Lung (tissue), 12 donors: ENCODE measurements around the gene RASAL1. TPM values are rescaled to one million over a fixed set of nuclear protein-coding genes. Genes with fewer than 3 reads are reported as not detected.

Experiments
- ATAC-seq: fragments of 200-7000 bp; cut with Tn5 transposase; one replicate; pipeline ENCODE4 v1.9.1; 2020; ENCODE audit warnings: moderate number of reproducible peaks; ENCODE audit not compliant: insufficient read depth, low FRiP score
- DNase-seq, 3 donors: peaks; one replicate each; pipeline ENCODE4 v3.0.0-alpha.2; 2013 to 2017
- H3K27ac ChIP-seq, 2 donors: one replicate each; pipeline ENCODE4 v1.5.1; 2013; ENCODE audit warnings: mild to moderate bottlenecking in 2 of 2, moderate library complexity in 2 of 2, control low read depth in 1 of 2, inconsistent platforms in 1 of 2, low read depth in 1 of 2, low read length in 1 of 2
- H3K27me3 ChIP-seq, 3 donors: one replicate each; pipeline ENCODE4 v1.5.1; 2013; ENCODE audit warnings: low read length in 2 of 3; ENCODE audit not compliant: control insufficient read depth in 3 of 3, insufficient read depth in 3 of 3
- H3K36me3 ChIP-seq, 4 donors: one replicate each; pipeline ENCODE4 v1.5.1; 2013; ENCODE audit warnings: low read length in 4 of 4, mild to moderate bottlenecking in 1 of 4, moderate library complexity in 1 of 4; ENCODE audit not compliant: control insufficient read depth in 4 of 4, insufficient read depth in 4 of 4
- H3K4me1 ChIP-seq, 5 donors: one replicate each; pipeline ENCODE4 v1.5.1; 2013; ENCODE audit warnings: low read length in 5 of 5, mild to moderate bottlenecking in 2 of 5, moderate library complexity in 1 of 5; ENCODE audit not compliant: control insufficient read depth in 5 of 5, insufficient read depth in 5 of 5
- H3K4me3 ChIP-seq: one replicate; pipeline ENCODE4 v1.5.1; 2013; ENCODE audit warnings: mild to moderate bottlenecking, control low read depth, moderate library complexity
- H3K9ac ChIP-seq, 2 donors: one replicate each; pipeline ENCODE4 v1.5.1; 2013; ENCODE audit warnings: low read length in 2 of 2, control low read depth in 1 of 2; ENCODE audit not compliant: insufficient read depth in 1 of 2
- H3K9me3 ChIP-seq, 4 donors: one replicate each; pipeline ENCODE4 v1.5.1; 2013; ENCODE audit warnings: low read length in 3 of 4, mild to moderate bottlenecking in 1 of 4, moderate library complexity in 1 of 4; ENCODE audit not compliant: control insufficient read depth in 4 of 4, insufficient read depth in 3 of 4
- CTCF ChIP-seq: IDR thresholded peaks from 2 replicates; pipeline ENCODE4 v1.5.1; 2012; ENCODE audit warnings: mild to moderate bottlenecking; ENCODE audit errors: control extremely low read depth, extremely low read depth
- WGBS, 2 donors: extraction: QIAGEN DNeasy Blood & Tissue Kit; methylation state at CpG; one replicate each; pipeline ENCODE4 v1.1.7; 2013; 5-methylcytosine and 5-hydroxymethylcytosine counted together
- polyA plus RNA-seq, 2 donors: library from polyadenylated mRNA; stranded (reverse); fragments of 200-250 nt; gene quantifications; one replicate each; pipeline ENCODE4 v1.2.1, GENCODE V29; 2013
- total RNA-seq, 2 donors: library from RNA; depleted of rRNA in 1 of 2; stranded (reverse); fragments of >200 nt in 1 of 2; gene quantifications; one replicate each; pipeline ENCODE4 v1.2.1, GENCODE V29; 2014 to 2021
- donor health status: control.
- donor health status: control.
- donor health status: Bipolar disorder and iron deficiency.
- donor health status: healthy.
- donor health status: DM: yes; HTN: yes; CAD: no.

RASAL1 gene
- total and polyA plus RNA-seq, 4 donors = 0.09 to 1.8 (median 0.62) TPM

GRCh38 chr12:113155646-113156045 is 20.1 kb upstream of the RASAL1 start:
- no peak for TF ChIP-seq CTCF
- H3K9ac ChIP-seq = no peak overlapping the region
- H3K9me3 ChIP-seq = peaks cover 0 to 6% (median 0%) of the 10 kb centered on the region in 4 donors
- H3K36me3 ChIP-seq = peaks cover 17 to 34% (median 18%) of the 10 kb centered on the region in 4 donors
- H3K4me1 ChIP-seq = peaks cover 0 to 10% (median 0%) of the 10 kb centered on the region in 5 donors
- peaks cover 0 to 38% (median 31%) of the 10 kb centered on the region in 3 donors for H3K27me3 ChIP-seq
- DNase-seq = no peak
- no peak for ATAC-seq
- 25 to 43% methylated on average over 7 of the region's 7 CpGs for WGBS, 2 donors
- no peak overlapping the region for H3K27ac ChIP-seq
- H3K4me3 ChIP-seq = no peak overlapping the region

GRCh38 chr12:113155060-113155459 is 19.5 kb upstream of the RASAL1 start:
- Histone ChIP-seq H3K4me1 (peaks cover 0 to 10% (median 0%) of the 10 kb centered on the region in 5 donors), H3K9me3 (peaks cover 0 to 6% (median 0%) of the 10 kb centered on the region in 4 donors), H3K36me3 (peaks cover 11 to 28% (median 13%) of the 10 kb centered on the region in 4 donors), H3K9ac (no peak overlapping the region), H3K27me3 (peaks cover 0 to 38% (median 31%) of the 10 kb centered on the region in 3 donors), H3K27ac (no peak overlapping the region), H3K4me3 (no peak overlapping the region)
- ATAC-seq = no peak
- no peak for TF ChIP-seq CTCF
- 67 to 75% methylated on average over 12 of the region's 12 CpGs for WGBS, 2 donors
- DNase-seq = no peak

GRCh38 chr12:113154351-113154973 is 18.9 kb upstream of the RASAL1 start:
- TF ChIP-seq CTCF = no peak

More at GRCh38 chr12:113154351-113154973, 18.9 kb upstream of the RASAL1 start:
- peaks cover 0 to 6% (median 0%) of the 10 kb centered on the region in 4 donors for H3K9me3 ChIP-seq
- H3K27me3 ChIP-seq = peaks cover 0 to 38% (median 31%) of the 10 kb centered on the region in 3 donors
- peak in 2 of 3 donors; percentile 44 to 53 for DNase-seq
- no peak overlapping the region for H3K9ac ChIP-seq
- no peak overlapping the region for H3K27ac ChIP-seq
- peaks cover 5 to 22% (median 12%) of the 10 kb centered on the region in 4 donors for H3K36me3 ChIP-seq
- H3K4me3 ChIP-seq = no peak overlapping the region
- H3K4me1 ChIP-seq = peaks cover 0 to 15% (median 0%) of the 10 kb centered on the region in 5 donors
- 4% methylated on average over 51 of the region's 51 CpGs for WGBS, 2 donors
- no peak for ATAC-seq
